GM19452 (cell line): ENCODE results near the gene SLC11A1.

ENCODE experiments used
- ATAC-seq: cut with Tn5 transposase; IDR thresholded peaks from one replicate; pipeline ENCODE4 v1.9.1; 2021; ENCODE audit not compliant: unreplicated experiment

The SLC11A1 gene

DNA sequence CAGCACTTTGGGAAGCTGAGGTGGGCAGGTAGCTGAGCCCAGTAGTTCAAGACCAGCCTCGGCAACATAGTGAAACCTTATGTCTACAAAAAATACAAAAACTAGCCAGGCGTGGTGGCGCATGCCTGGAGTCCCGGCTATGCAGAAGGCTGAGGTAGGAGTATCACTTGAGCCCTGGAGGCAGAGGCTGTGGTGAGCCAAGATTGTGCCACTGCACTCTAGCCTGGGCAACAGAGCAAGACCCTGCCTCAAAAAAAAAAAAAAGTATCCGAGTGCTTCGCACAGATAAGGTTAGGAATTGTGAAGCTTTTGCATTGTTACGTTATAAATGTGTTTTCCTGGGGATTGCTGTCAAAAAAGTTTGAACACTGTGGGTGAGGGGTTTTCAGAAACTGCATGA, 21.7 kb downstream of the SLC11A1 start:
- ATAC-seq: no peak

DNA sequence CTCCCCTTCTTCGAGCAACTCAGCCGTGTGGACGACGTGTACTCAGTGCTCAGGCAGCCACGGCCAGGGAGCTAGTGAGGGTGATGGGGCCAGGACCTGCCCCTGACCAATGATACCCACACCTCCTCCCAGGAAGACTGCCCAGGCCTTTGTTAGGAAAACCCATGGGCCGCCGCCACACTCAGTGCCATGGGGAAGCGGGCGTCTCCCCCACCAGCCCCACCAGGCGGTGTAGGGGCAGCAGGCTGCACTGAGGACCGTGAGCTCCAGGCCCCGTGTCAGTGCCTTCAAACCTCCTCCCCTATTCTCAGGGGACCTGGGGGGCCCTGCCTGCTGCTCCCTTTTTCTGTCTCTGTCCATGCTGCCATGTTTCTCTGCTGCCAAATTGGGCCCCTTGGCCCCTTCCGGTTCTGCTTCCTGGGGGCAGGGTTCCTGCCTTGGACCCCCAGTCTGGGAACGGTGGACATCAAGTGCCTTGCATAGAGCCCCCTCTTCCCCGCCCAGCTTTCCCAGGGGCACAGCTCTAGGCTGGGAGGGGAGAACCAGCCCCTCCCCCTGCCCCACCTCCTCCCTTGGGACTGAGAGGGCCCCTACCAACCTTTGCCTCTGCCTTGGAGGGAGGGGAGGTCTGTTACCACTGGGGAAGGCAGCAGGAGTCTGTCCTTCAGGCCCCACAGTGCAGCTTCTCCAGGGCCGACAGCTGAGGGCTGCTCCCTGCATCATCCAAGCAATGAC, 22.4 kb downstream of the SLC11A1 start:
- no peak for ATAC-seq

DNA sequence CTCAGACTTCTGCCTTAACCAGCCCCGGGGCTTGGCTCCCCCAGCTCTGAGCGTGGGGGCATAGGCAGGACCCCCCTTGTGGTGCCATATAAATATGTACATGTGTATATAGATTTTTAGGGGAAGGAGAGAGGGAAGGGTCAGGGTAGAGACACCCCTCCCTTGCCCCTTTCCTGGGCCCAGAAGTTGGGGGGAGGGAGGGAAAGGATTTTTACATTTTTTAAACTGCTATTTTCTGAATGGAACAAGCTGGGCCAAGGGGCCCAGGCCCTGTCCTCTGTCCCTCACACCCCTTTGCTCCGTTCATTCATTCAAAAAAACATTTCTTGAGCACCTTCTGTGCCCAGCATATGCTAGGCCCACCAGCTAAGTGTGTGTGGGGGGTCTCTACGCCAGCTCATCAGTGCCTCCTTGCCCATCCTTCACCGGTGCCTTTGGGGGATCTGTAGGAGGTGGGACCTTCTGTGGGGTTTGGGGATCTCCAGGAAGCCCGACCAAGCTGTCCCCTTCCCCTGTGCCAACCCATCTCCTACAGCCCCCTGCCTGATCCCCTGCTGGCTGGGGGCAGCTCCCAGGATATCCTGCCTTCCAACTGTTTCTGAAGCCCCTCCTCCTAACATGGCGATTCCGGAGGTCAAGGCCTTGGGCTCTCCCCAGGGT, 23.1 kb downstream of the SLC11A1 start:
- ATAC-seq: no peak

DNA sequence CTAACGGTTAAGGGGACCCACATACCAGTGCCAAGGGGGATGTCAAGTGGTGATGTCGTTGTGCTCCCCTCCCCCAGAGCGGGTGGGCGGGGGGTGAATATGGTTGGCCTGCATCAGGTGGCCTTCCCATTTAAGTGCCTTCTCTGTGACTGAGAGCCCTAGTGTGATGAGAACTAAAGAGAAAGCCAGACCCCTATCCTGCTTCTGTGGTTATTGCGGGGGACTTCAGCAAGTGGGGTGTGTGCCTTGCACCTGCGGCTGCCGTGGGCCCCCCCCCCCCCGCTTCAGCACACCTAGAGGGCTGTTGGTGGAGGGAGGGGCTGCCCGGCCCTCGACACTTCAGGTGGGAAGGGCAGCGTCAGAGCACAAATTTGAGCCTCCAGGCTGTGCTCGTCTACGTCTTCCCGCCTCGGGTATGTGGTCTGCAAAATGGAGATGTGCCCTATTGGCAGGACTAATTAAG, 23.7 kb downstream of the SLC11A1 start:
- peak; percentile 1 for ATAC-seq

DNA sequence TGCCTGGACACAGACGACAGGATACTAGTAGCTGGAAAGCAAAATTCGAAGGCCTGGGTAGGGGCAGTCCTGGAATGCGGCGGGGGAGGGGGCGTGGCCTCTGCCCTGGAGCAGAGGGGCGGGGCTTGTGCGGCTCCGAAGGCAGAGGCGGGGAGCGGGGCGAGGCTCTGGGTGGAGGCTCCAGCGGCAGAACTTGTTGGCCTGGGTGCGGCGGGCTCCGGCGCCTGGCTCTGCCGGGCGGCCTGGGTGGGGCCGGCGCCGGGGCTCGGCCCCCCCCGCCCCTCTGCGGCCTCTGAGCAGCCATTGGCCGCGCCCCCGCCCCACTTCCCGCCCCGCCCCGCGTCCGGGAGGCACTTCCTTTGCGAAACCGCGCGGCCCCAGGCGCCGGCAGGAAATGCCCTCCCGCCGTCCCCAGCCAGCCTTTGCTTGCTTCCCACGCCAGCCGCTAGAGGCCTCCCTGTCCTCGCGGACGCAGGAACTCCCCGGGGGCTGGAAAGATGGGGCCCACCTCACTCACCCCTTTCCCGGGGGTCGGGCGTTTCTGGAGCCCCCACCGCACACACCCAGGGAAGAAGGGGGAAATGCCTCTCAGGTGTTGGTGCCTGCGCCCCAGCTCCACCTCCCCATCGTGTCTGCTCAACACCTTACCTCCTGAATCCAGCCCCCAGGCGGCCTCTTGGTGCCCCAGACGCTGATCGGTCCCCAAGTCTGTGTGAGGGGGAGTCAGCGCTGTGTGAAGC, 24.3 kb downstream of the SLC11A1 start:
- ATAC-seq: peak; percentile 82

DNA sequence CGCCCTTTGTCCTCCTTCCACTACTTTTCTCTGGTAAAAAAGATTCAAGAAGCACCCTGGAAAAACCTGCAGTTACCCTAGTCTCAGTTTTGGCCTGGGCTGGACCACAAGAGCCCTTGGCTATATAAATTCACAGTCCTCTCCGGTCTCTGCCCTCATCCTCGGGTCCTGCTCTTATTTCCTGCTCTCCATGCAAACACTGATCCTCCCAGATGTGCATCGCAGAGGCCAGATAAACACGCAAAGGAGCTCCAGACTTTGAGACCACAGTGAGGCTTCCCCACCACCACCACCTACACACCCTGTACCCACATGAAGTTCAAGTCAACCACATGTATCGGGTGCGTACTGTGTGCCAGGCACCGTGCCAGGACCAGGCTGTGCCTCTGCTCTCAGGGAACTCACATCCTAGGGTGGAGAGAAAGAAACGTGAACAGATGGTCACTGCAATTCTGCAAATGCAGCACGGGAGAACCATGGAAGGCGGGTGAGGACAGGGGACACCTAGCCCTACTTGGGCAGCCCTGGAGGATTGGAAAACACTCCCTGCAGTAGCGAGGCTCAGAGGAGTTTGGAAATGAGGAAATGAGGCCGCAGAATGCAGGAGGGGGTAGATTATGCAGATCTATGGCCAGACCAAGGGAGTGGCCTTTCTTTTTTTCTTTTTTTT, 25.0 kb downstream of the SLC11A1 start:
- ATAC-seq: no peak

DNA sequence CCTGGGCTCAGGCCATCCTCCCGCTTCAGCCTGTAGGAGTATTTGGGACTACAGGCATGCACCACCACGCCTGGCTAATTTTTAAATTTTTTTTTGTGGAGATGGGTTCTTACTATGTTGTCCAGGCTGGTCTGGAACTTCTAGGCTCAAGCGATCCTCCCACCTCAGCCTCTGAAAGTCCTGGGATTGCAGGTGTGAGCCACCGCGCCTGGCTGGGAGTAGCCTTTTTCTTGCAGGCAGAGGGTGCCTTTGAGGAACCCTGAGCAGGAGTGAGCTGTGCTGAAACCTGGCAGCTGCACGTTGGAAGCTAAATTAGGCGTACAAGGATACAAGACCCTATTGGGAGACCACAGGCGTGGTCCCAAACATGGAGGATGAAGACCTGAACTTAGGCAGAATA, 25.6 kb downstream of the SLC11A1 start:
- ATAC-seq: no peak

DNA sequence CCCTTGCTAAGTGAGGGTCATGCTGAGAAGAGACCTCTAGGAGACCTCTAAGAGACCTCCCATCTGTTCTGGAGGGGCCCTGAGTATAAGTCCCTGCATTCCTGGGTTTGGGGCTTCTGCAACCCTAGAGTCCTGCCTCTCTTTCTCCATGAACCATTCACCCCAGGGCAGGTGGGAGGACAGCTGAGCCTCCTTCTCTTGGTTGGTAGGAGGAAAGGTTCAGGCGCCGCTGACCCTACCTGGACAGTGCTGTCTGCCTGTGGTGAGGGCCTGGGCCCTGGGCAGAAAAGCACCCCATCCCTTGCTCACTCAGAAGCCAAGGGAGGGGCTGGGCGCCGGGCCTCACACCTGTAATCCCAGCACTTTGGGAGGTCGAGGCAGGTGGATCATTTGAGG, 36.2 kb downstream of the SLC11A1 start:
- no peak for ATAC-seq

DNA sequence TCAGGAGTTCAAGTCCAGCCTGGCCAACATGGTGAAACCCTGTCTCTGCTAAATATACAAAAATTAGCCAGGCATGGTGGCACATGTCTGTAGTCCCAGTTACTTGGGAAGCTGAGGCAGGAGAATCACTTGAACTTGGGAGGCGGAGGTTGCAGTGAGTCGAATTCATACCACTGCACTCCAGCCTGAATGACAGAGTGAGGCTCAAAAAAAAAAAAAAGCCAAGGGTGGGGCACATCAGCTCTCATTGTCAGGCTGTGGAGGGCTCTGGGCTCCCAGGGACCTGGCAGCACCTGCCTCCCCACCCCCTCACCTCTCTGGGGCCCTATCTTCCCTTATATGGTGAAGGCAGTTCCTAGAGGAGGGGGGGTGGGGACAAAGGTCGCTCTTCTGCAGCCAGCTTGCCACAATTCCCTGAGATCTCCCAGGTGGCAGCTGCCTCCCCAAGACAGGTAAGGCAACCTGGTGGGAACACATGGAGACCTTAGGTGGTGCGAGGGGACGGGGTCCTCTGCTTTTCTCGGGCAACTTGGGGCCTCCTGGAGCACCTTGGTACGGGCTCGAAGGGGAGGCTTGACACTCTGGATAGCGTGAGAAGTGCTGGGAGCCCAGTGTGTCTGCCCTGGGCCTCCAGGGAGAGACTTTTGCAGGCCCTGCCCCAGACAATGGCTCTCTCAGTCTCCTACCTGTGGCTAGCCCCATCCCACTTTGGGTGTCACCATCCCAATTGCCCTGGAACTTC, 36.8 kb downstream of the SLC11A1 start, which contains the start of gene VIL1:
Gene VIL1 (plus strand): TSS at position 407 of the 742 bp plus-strand sequence. CDS start 4,656 bp downstream, outside the sequence.
- no peak for ATAC-seq

DNA sequence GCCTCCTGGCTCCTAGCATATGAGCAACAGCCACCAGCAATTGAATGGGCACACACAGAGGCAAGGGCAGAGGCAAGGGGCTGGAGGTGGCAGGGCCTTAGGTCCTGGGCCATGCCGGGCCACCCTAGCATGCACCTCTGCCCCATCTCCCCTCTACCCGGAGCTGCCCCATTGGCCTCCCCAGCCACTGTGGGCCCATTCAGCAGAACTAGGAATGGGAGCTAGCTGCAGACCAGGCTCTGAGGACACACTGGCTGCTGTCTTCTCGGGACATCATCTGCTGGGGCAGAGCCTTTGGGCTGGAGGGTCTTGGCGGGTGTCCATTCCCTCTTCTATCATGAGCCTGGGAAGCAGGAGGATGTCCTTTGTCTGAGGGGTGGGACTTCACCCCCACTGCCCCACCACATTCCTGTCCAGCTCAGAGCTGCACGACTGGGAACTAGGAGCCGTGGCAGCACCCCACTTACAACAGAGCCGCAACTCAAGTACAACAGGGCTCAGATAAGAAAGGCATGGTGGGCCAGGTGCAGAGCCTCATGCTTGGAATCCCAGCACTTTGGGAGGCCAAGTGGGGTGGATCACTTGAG, 37.6 kb downstream of the SLC11A1 start:
- ATAC-seq: no peak

DNA sequence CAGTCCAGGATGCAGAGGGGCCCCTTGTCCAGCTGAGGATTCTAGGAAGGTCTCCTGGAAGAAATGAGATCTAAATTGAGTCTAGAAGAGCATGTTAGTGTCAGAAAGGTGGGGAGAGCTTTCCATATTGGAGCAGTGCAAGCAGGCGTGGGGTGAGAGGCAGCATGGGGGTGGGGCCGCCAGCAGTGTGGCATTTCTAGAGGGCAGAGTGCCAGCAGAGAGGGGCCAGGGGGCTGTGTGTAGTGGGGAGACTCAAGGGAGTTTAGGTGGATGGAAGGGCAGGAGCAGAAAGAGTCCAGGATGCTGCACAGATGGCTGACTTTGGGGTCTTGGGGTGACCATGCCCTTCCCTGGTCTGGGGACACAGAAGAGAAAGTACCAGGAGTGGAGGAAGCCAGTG, 39.0 kb downstream of the SLC11A1 start:
- ATAC-seq: no peak

DNA sequence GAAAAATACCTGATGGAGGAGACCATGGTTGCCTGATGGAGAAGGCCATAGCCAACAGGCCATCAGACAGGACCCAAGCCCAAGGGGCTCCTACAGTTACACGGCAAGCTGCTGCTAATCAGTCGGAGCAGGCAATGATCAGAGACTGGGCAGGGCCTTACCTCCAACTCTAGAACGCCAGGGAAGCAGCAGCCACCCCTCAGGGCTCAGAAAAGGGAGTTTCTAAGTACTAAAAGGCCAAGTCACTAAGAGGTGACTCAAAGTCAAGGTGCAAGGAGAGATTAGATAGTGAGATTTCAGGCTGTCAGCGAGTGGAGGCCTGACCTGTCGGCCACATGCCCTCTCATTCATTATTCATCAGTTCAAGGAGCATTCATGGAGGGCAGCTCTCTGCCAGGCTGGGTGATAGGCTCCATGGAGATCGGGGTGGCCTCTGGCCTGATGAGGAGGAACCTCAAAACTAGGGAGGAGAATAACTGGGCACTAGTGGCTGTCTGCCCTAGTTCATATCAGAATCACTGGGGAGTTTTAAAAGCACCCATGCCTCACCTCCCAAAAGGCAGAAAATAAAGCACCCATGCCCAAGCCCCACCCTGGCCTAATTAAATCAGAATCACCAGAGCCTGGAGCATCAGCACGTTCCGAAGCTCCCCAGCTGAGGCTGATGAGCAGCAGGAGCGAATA, 40.5 kb downstream of the SLC11A1 start:
- ATAC-seq: no peak

DNA sequence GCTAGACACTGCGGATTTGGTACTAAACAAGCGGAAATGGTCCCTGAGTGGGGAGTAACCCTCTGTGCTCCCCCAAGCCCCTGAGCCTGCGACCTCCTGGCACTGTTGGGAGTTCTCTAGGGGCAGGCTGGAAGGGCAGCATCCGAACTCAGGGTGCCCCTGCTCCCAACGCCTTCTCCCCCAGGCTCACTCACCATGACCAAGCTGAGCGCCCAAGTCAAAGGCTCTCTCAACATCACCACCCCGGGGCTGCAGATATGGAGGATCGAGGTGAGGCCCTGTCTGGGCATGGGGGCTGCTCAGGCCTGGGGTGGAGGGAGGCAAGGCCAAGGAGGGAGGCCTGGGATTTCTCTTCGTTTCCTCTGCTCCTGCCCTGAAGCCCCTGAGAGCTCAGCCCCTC, 41.5 kb downstream of the SLC11A1 start:
- ATAC-seq: no peak

DNA sequence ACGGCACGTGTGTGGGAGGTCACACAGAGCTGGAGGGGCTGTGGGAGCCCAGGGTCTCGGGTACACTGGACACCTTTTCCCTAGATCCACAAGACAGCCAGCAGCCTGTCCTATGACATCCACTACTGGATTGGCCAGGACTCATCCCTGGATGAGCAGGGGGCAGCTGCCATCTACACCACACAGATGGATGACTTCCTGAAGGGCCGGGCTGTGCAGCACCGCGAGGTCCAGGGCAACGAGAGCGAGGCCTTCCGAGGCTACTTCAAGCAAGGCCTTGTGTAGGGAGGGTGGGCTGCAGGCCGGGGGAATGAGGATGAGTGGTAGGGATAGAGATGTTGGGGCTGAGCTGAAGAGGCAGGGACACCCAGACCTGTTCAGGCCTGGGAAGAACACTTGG, 43.5 kb downstream of the SLC11A1 start:
- ATAC-seq: no peak

DNA sequence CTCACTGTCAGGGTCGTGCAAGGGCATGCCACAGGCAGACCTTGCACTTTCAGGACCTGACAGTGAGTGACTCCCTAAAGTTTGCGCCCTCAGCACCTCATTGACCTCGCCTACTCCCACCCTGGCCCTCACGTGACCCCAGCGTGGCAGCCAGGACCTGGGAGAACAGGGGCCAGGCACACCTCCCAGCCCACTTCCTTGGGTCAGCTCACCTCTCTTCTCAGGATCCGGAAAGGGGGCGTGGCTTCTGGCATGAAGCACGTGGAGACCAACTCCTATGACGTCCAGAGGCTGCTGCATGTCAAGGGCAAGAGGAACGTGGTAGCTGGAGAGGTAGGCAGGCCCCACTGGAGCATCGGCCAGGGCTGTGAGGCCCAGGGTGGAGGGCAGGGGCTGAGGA, 45.7 kb downstream of the SLC11A1 start:
- ATAC-seq: no peak

DNA sequence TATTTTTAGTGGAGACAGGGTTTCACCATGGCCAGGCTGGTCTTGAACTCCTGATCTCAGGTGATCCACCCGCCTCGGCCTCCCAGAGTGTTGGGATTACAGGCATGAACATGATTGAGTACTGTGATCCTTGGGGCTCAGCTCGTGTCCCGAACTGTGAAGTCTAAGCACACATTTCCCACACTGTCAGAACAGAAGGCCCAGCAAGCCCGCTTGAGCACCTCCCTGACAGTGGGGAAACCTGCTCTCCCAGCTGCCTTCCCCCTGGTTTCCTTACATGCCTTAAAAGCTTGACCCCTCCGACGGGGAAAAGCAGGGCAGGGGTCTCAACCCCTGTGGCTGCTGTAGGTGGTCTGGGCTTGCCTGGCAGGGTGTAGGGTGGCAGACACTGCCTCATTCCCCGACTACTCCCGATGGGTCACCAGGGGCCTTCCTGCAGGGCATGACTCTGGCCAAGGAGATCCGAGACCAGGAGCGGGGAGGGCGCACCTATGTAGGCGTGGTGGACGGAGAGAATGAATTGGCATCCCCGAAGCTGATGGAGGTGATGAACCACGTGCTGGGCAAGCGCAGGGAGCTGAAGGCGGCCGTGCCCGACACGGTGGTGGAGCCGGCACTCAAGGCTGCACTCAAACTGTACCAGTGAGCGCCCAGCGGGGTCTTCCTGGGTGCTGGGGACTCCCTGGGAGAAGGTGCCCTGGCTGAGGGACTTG, 46.9 kb downstream of the SLC11A1 start:
- ATAC-seq: no peak

DNA sequence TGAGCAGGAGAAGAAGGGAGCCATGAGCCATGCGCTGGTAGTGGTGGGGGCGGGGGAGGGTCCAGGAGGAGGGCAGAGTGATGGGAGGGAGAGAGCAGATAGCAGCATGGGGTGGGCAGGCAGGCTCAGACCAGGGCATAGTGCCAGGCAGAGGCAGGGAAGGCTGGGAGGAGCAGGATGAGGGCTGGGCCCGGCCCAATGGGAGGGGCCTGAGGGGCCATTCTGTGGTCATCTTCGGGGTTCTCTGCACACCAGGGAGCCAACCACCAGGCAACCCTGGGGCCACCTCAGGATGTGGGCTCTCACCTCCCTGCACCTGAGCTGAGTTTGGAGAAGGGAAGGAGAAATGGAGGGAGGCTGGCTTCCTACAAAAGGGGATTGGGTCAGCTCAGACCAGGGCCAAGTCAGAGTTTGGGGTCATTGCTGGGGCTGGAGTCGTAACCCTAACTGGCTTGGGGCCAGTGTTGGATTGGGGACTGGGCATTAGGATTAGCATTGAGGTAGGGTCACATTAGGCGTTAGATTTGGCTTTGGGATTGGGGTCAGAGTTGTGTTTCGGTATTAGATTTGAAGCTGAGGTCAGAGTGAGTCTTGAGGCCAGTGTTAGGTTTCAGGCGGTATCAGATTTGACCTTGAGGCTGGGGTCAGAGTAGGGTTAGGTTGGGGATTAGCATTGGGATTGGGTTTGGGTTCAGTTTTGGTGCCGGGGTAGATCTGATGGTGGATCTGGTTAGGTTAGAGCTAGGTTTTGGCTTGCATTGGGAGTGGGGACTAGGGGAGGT, 48.0 kb downstream of the SLC11A1 start:
- ATAC-seq: no peak

DNA sequence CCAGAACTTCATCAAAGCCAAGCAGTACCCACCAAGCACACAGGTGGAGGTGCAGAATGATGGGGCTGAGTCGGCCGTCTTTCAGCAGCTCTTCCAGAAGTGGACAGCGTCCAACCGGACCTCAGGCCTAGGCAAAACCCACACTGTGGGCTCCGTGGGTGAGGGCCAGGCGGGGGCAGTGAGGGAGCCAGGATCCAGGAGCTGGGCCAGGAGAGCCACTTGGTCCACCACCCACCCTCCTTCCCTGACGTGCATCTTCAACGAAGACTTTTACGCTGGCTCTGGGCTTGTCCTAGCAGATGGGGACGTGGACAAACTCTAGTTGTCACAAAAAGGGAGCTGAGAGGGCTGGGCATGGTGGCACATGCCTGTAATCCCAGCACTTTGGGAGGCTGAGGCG, 48.6 kb downstream of the SLC11A1 start:
- ATAC-seq: no peak
